ENCODE measurements around the gene TRIM16.

- no peak for TF ChIP-seq CTCF (optimal IDR thresholded peaks at IDR 0.05 in 1 of 3, IDR thresholded peaks at IDR 0.05 in 1 of 3, conservative IDR thresholded peaks at IDR 0.05 in 1 of 3; ENCODE audit: extremely low read depth in 1 of 3, insufficient read depth in 2 of 3, low read length in 3 of 3)
- TF ChIP-seq EZH2 (IDR thresholded peaks at IDR 0.05; ENCODE audit: low read length): no peak
Measured at GRCh38 chr17:15658296-15658695, 25.8 kb downstream of the TRIM16 start.

All from keratinocyte (primary cell).